Tibial artery (tissue), 4 donors: Measurements from ENCODE around the gene DPEP2.

Experiments
- DNase-seq, 2 donors: peaks; one replicate each; pipeline ENCODE4 v3.0.0-alpha.2; 2019
- H3K27ac ChIP-seq, 2 donors: fragments of 200-600 bp; sonication (generic) in 1 of 2; 1 replicate in 1 of 2; 2 replicates in 1 of 2; pipeline ENCODE4 v1.5.1; 2018 to 2019; ENCODE audit warnings: mild to moderate bottlenecking in 1 of 2
- H3K27me3 ChIP-seq, 2 donors: fragments of 200-600 bp; sonication (generic) in 1 of 2; one replicate each; pipeline versions ENCODE4 v1.5.1 to v1.6.0; 2016 to 2019
- H3K36me3 ChIP-seq, 3 donors: fragments of 200-600 bp; sonication (generic) in 2 of 3; one replicate each; pipeline ENCODE4 v1.5.1; 2016 to 2019; ENCODE audit warnings: mild to moderate bottlenecking in 2 of 3
- H3K4me1 ChIP-seq, 4 donors: fragments of 200-600 bp; sonication (generic) in 2 of 4; 1 replicate in 3 of 4; 2 replicates in 1 of 4; pipeline ENCODE4 v1.5.1; 2016 to 2019
- H3K4me3 ChIP-seq, 2 donors: fragments of 200-600 bp; sonication (generic) in 1 of 2; 1 replicate in 1 of 2; 2 replicates in 1 of 2; pipeline ENCODE4 v1.5.1; 2018 to 2019; ENCODE audit warnings: mild to moderate bottlenecking in 2 of 2
- H3K9me3 ChIP-seq, 3 donors: fragments of 200-600 bp; sonication (generic) in 1 of 3; one replicate each; pipeline ENCODE4 v1.5.1; 2016 to 2019
- intact Hi-C: fragments of 100-400 bp; cut with DNase I; formaldehyde crosslinking; loops from one replicate; pipeline ENCODE4 v1.15.0; 2023; ENCODE audit warnings: low total_unique reads
- TF ChIP-seq, protein P1 (sequence below), 2 experiments: fragments of 200-600 bp in 1 of 2; fragments of 450-650 bp in 1 of 2; IDR thresholded peaks; one replicate each; pipeline ENCODE4 v1.5.1; 2017 to 2019; ENCODE audit warnings: antibody characterized with exemption in 2 of 2, mild to moderate bottlenecking in 1 of 2, moderate library complexity in 1 of 2

The DPEP2 gene

DNA sequence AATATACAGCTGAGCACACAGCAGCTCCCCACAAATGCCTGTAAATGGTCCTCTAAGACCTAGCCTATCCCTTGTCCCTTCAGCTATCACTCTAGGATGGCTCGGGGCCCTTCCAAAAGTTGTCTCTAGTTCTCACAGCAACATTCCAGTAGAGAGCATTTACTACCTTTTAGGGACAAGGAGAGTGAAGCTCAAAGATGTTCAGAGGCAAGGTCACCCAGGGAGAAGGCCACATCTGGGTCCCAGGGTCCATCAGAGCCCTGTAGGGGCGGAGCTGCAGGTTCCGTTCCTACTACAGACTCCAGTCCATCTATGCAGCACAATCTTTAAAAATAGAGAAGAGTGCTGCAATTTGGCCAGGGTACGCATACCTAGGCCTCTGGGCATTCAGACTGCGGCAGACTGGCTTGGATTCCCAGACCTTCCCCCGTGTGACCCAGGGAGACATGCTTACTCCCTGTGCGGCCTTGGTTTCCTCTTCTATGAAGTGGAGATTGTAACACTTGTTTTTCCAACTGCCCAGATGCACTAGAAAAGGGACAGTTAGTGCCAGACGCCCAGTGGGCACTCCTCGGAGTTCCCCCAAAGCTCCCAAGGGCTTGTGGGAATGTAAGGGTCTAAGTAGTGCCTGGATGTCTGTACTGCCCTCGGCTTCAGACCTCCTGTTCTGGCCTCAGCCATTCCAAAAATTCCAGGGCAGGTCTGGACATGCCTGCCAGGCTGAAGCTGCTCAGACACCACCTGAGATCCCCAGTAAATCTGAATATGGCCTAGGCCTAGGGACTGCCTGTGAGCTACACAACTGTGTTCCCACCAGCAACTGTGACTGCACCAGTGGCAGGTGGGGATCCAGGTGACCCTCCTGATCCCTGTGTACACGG, 33.4 kb downstream of the DPEP2 start:
- Histone ChIP-seq H3K36me3 (peaks cover 20 to 28% (median 25%) of the 10 kb centered on the region in 3 donors), H3K9me3 (no peaks in the 10 kb centered on the region), H3K27ac (peak overlapping the region; percentile 95 to 96), H3K4me3 (peak overlapping the region; percentile 93 to 98), H3K4me1 (peaks cover 0 to 68% (median 60%) of the 10 kb centered on the region in 4 donors), H3K27me3 (no peaks in the 10 kb centered on the region)
- TF ChIP-seq, protein P1, sequence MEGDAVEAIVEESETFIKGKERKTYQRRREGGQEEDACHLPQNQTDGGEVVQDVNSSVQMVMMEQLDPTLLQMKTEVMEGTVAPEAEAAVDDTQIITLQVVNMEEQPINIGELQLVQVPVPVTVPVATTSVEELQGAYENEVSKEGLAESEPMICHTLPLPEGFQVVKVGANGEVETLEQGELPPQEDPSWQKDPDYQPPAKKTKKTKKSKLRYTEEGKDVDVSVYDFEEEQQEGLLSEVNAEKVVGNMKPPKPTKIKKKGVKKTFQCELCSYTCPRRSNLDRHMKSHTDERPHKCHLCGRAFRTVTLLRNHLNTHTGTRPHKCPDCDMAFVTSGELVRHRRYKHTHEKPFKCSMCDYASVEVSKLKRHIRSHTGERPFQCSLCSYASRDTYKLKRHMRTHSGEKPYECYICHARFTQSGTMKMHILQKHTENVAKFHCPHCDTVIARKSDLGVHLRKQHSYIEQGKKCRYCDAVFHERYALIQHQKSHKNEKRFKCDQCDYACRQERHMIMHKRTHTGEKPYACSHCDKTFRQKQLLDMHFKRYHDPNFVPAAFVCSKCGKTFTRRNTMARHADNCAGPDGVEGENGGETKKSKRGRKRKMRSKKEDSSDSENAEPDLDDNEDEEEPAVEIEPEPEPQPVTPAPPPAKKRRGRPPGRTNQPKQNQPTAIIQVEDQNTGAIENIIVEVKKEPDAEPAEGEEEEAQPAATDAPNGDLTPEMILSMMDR (IDR thresholded peaks at IDR 0.05) = no peak
- intact Hi-C loops = no loop called here
- no peak for DNase-seq

DNA sequence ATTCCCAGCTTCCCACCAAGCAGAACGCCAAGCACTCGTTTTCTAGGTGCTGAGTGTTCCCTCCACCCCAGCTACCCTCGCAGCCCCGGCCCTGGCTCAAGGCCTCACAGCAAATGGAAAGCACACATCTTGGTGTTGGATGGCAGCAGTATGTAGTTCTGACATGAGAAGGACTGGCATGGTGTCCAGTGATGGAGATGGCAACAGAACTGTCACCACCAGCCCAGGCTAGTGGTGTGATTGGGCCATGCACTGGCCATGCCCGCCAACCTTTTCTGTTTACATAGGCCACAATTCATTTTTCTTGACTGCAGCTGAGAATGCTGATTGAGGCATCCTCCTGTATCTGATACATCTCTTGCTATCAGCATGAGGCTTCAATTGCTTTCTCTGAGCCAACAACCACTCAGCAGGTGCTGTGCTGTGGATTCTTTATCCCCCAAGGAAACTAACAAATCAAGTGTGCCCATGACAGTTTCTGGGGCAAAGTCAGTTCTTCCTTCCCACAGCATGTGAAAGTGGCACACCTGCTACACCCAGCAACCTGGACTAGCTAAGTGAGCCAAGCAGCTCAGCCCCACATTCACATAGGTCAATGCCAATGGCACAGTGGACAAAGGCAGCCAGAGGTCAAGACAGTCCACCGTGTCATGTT, 34.7 kb downstream of the DPEP2 start:
- Histone ChIP-seq H3K27me3 (no peaks in the 10 kb centered on the region), H3K27ac (peak overlapping the region; percentile 34 to 95), H3K4me3 (no peak overlapping the region), H3K36me3 (peaks cover 33 to 41% (median 38%) of the 10 kb centered on the region in 3 donors), H3K9me3 (no peaks in the 10 kb centered on the region), H3K4me1 (peaks cover 0 to 80% (median 71%) of the 10 kb centered on the region in 4 donors)
- intact Hi-C loops = no loop called here
- DNase-seq = no peak
- TF ChIP-seq, protein P1 (IDR thresholded peaks at IDR 0.05) = no peak

DNA sequence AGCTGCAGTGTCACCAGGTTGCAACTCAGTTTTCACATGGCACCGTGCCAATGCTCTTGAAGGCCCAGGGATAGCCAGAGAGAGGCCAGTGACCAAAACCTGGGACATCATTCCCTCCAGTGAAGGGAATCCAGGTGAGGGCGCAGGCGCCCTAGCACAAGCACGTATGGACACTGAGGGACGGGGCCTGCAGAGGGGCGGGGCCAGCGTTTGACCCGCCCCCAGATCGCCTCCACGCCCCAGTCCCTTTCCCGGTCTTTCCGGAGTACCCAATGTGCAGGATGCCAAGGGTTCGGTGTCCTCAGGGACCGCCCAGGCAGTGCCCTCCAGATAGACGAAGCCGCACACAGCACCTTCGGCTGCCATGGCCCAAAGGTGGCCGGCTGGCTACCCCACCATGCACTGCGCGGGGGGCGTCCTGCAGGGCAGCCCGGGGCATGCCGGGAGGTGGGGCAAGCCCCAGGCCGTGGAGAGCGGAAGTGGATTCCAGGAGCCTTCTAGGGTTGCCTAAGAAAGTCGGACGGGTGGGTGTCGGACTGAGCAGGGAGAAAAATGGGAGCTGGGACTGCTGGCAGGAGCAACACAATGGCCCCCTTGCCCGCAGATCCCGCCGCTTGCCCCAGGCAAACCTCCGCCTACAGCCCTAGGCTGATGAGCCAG, 35.5 kb downstream of the DPEP2 start:
- intact Hi-C loops = no loop called here
- TF ChIP-seq, protein P1 (IDR thresholded peaks at IDR 0.05) = no peak
- no peak for DNase-seq
- peaks cover 35 to 49% (median 46%) of the 10 kb centered on the region in 3 donors for H3K36me3 ChIP-seq
- no peaks in the 10 kb centered on the region for H3K9me3 ChIP-seq
- H3K27ac ChIP-seq = peak overlapping the region; percentile 34 to 42
- no peak overlapping the region for H3K4me3 ChIP-seq
- H3K4me1 ChIP-seq = peaks cover 0 to 85% (median 71%) of the 10 kb centered on the region in 4 donors
- H3K27me3 ChIP-seq = no peaks in the 10 kb centered on the region

DNA sequence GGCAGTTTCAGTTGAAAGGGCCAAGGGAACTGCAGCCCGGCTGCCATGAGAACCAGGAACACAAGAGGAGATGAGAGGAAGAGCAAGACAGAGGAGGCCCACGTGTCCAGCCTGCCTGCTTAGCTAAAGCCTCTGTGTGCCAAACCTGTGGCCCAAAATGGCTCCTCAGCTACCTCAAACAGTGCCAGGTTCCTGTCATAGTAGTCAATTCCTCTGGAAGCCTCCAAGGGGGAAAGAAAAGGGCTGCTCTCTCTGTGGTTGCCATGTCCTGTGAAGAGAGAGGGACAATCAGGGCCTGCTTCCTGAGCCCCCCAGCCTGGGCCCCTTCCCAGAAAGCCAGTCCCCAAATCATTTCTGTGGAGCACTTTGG, 36.0 kb downstream of the DPEP2 start:
- H3K9me3 ChIP-seq = no peaks in the 10 kb centered on the region
- TF ChIP-seq, protein P1 (IDR thresholded peaks at IDR 0.05) = no peak
- no peak overlapping the region for H3K4me3 ChIP-seq
- intact Hi-C loops = no loop called here
- no peak for DNase-seq
- H3K4me1 ChIP-seq = peaks cover 0 to 85% (median 71%) of the 10 kb centered on the region in 4 donors
- H3K27ac ChIP-seq = peak overlapping the region; percentile 34 to 42
- H3K36me3 ChIP-seq = peaks cover 35 to 55% (median 51%) of the 10 kb centered on the region in 3 donors
- H3K27me3 ChIP-seq = no peaks in the 10 kb centered on the region

DNA sequence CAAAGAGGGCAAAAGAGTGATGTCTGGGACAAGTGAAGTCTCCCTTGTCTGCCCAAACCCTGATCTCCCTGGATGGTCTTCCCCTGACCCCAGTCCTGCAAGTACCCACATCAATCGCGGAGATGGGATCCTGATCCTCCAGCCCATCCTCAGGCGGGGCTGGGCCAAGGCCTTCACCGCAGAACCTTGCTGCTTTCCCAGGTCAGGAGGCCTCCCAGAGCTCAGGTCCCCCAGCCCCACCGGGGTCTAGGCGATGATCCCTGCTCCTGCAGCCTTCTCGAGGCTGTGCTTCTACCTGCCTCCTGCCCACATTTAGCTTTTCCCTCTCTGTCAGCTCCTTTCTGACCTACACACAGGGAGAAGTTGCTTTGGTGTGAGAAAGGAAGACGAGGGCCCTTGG, 37.1 kb downstream of the DPEP2 start:
- Histone ChIP-seq H3K9me3 (no peaks in the 10 kb centered on the region), H3K27ac (peak overlapping the region; percentile 3 to 28), H3K27me3 (no peaks in the 10 kb centered on the region), H3K36me3 (peaks cover 43 to 66% (median 61%) of the 10 kb centered on the region in 3 donors), H3K4me3 (no peak overlapping the region), H3K4me1 (peaks cover 0 to 81% (median 67%) of the 10 kb centered on the region in 4 donors)
- TF ChIP-seq, protein P1 (IDR thresholded peaks at IDR 0.05) = no peak
- intact Hi-C loops = no loop called here
- no peak for DNase-seq
